NCI-H82 treated with DMSO at 0.1 percent for 48 hours (cell line): ENCODE measurements around the gene DNAJC9.

Experiments
- DNase-seq: peaks from one replicate; lab custom pipeline; 2025; ENCODE audit not compliant: unreplicated experiment; lab: John Stamatoyannopoulos, UW

The DNAJC9 gene

GRCh38 chr10:73239908-73240307 is 7.1 kb downstream of the DNAJC9 start:
- DNase-seq: no peak

GRCh38 chr10:73238990-73239566 is 8.0 kb downstream of the DNAJC9 start:
- DNase-seq: no peak

- DNase-seq: no peak
Observed at GRCh38 chr10:73234695-73235094, 12.4 kb downstream of the DNAJC9 start.

- DNase-seq: no peak
Observed at GRCh38 chr10:73233883-73234282, 13.2 kb downstream of the DNAJC9 start.

GRCh38 chr10:73232887-73233286 is 14.2 kb downstream of the DNAJC9 start:
- no peak for DNase-seq

GRCh38 chr10:73229567-73229966 is 17.5 kb downstream of the DNAJC9 start:
- no peak for DNase-seq

- DNase-seq: no peak
Observed at GRCh38 chr10:73228247-73228646, 18.8 kb downstream of the DNAJC9 start.

GRCh38 chr10:73226663-73227062 is 20.4 kb downstream of the DNAJC9 start:
- no peak for DNase-seq

- no peak for DNase-seq
Observed at GRCh38 chr10:73225518-73225917, 21.5 kb downstream of the DNAJC9 start.

- DNase-seq: no peak
Observed at GRCh38 chr10:73220989-73221388, 26.1 kb downstream of the DNAJC9 start.

GRCh38 chr10:73219384-73219783 is 27.7 kb downstream of the DNAJC9 start:
- no peak for DNase-seq

GRCh38 chr10:73218431-73219191 is 28.4 kb downstream of the DNAJC9 start:
- peak; percentile 26 for DNase-seq

GRCh38 chr10:73217628-73218027 is 29.4 kb downstream of the DNAJC9 start:
- DNase-seq: no peak

- DNase-seq: no peak
Observed at GRCh38 chr10:73215749-73216148, 31.3 kb downstream of the DNAJC9 start.

GRCh38 chr10:73211106-73211811 is 35.8 kb downstream of the DNAJC9 start:
- no peak for DNase-seq

- DNase-seq: no peak
Observed at GRCh38 chr10:73210395-73211105, 36.5 kb downstream of the DNAJC9 start.

- DNase-seq: no peak
Observed at GRCh38 chr10:73209705-73210104, 37.4 kb downstream of the DNAJC9 start.

- no peak for DNase-seq
Observed at GRCh38 chr10:73207883-73208282, 39.2 kb downstream of the DNAJC9 start.

GRCh38 chr10:73206385-73206784 is 40.7 kb downstream of the DNAJC9 start:
- no peak for DNase-seq

GRCh38 chr10:73205890-73206289 is 41.2 kb downstream of the DNAJC9 start:
- no peak for DNase-seq

GRCh38 chr10:73205081-73205480 is 42.0 kb downstream of the DNAJC9 start:
- DNase-seq: no peak
